Stimulated activated CD8-positive, alpha-beta memory T cell treated with anti-CD3 and anti-CD28 coated beads, Interleukin-15, amount 100 ng/mL, for 24 hours (primary cell): ENCODE measurements around the gene DIS3L.
"Not testable (repeated sequence)": the region's sequence is repeated elsewhere in the genome, so short reads cannot be mapped to it uniquely, and the experiment has no call there.

Experiments used
- DNase-seq: peaks from one replicate; pipeline ENCODE4 v3.0.0-alpha.2; 2020; ENCODE audit warnings: low read depth

DIS3L gene

GRCh38 chr15:66310786-66311185, 17.4 kb downstream of the DIS3L start:
- no peak for DNase-seq

GRCh38 chr15:66312144-66312543, 18.8 kb downstream of the DIS3L start:
- DNase-seq: no peak

- DNase-seq: no peak
Measured at GRCh38 chr15:66323312-66323928, 30.1 kb downstream of the DIS3L start.

GRCh38 chr15:66326051-66326450, 32.7 kb downstream of the DIS3L start:
- DNase-seq: no peak

GRCh38 chr15:66327736-66328135, 34.4 kb downstream of the DIS3L start:
- DNase-seq: no peak

GRCh38 chr15:66328771-66329170, 35.4 kb downstream of the DIS3L start:
- DNase-seq: no peak

GRCh38 chr15:66348530-66348929, 55.2 kb downstream of the DIS3L start:
- not testable (repeated sequence) for DNase-seq

GRCh38 chr15:66356077-66356358, 62.6 kb downstream of the DIS3L start:
- no peak for DNase-seq

GRCh38 chr15:66356359-66357236, 63.2 kb downstream of the DIS3L start, which contains the start of gene TIPIN:
TIPIN (minus strand) TSS chr15:66356685; CDS start chr15:66352947, 3,738 bp downstream.
- DNase-seq: peak; percentile 94

GRCh38 chr15:66359740-66360139, 66.4 kb downstream of the DIS3L start:
- no peak for DNase-seq

GRCh38 chr15:66361745-66362460, 68.5 kb downstream of the DIS3L start:
- not testable (repeated sequence) for DNase-seq

- no peak for DNase-seq
Measured at GRCh38 chr15:66362776-66363175, 69.4 kb downstream of the DIS3L start.

GRCh38 chr15:66364944-66365528, 71.7 kb downstream of the DIS3L start:
- DNase-seq: no peak

GRCh38 chr15:66369773-66370651, 76.6 kb downstream of the DIS3L start:
- DNase-seq: no peak

GRCh38 chr15:66374179-66374578, 80.8 kb downstream of the DIS3L start:
- DNase-seq: no peak

GRCh38 chr15:66378814-66379430, 85.6 kb downstream of the DIS3L start:
- DNase-seq: no peak

GRCh38 chr15:66381376-66381775, 88.0 kb downstream of the DIS3L start:
- DNase-seq: not testable (repeated sequence)
